ENCODE measurements around the gene AK1. TPM values are rescaled to one million over a fixed set of nuclear protein-coding genes. Genes with fewer than 3 reads are reported as not detected.

The AK1 gene
- total RNA-seq, 1 experiment from 2014 or later: 61.9 TPM

DNA sequence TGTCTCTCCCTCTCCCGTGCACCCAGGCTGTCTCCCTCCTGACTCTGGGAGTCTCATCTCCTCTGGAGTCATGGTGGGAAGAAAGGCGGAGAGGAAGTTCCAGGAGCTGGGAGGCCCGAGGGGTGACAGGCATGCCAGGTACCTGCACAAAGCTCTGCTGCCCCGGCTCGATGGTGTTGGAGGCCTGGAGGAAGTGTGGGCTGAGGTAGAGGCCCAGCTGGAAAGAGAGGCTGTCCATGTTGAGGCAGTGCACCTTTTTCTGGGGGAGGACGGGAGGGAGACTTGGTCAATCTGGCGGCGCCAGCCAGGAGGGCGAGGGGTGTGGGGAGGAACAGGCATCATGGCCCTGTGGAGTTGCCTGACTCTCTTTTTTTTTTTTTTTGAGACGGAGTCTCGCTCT, 58.9 kb downstream of the AK1 start:
- no peak for DNase-seq (ENCODE audit: low read depth)

GRCh38 chr9:127817881-127818434, 59.5 kb downstream of the AK1 start:
- no peak for DNase-seq (ENCODE audit: low read depth)

GRCh38 chr9:127816728-127817127, 60.7 kb downstream of the AK1 start:
- DNase-seq (ENCODE audit: low read depth): no peak

Other genes starting within 250 kb of the AK1 start
- gene CFAP157, start 170.7 kb downstream of the AK1 start, total RNA-seq (2014; rRNA removed; shearing (Covaris generic)): not detected in 2 replicates
- gene PTRH1, start 162.0 kb downstream of the AK1 start, total RNA-seq (2014; rRNA removed; shearing (Covaris generic)): 15.6 and 27.0 TPM in 2 replicates
- not detected in 2 replicates for gene TTC16, start 161.6 kb downstream of the AK1 start, total RNA-seq (2014; rRNA removed; shearing (Covaris generic))
- 4.8 and 6.6 TPM in 2 replicates for gene TOR2A, start 142.4 kb downstream of the AK1 start, total RNA-seq (2014; rRNA removed; shearing (Covaris generic))
- gene SH2D3C, start 99.0 kb downstream of the AK1 start, total RNA-seq (2014; rRNA removed; shearing (Covaris generic)): 0.12 and 0.29 TPM in 2 replicates
- gene CDK9, start 91.6 kb downstream of the AK1 start, total RNA-seq (2014; rRNA removed; shearing (Covaris generic)): 15.6 and 20.7 TPM in 2 replicates
- gene FPGS, start 74.8 kb downstream of the AK1 start, total RNA-seq (2014; rRNA removed; shearing (Covaris generic)): 29.7 and 38.4 TPM in 2 replicates
- gene ENG, start 23.0 kb downstream of the AK1 start, total RNA-seq (2014; rRNA removed; shearing (Covaris generic)): 32.1 and 34.8 TPM in 2 replicates
- 15.7 and 20.1 TPM in 2 replicates for gene ST6GALNAC6, start 21.9 kb upstream of the AK1 start, total RNA-seq (2014; rRNA removed; shearing (Covaris generic))
- 10.5 and 14.0 TPM in 2 replicates for gene ST6GALNAC4, start 39.4 kb upstream of the AK1 start, total RNA-seq (2014; rRNA removed; shearing (Covaris generic))
- 0.24 and 1.2 TPM in 2 replicates for gene PIP5KL1, start 53.1 kb upstream of the AK1 start, total RNA-seq (2014; rRNA removed; shearing (Covaris generic))
- 37.1 and 50.1 TPM in 2 replicates for gene DPM2, start 60.2 kb upstream of the AK1 start, total RNA-seq (2014; rRNA removed; shearing (Covaris generic))
- 2.8 and 5.4 TPM in 2 replicates for gene EEIG1, start 103.3 kb upstream of the AK1 start, total RNA-seq (2014; rRNA removed; shearing (Covaris generic))
- gene NAIF1, start 189.6 kb upstream of the AK1 start, total RNA-seq (2014; rRNA removed; shearing (Covaris generic)): 7.7 and 7.8 TPM in 2 replicates
- gene SLC25A25, start 190.6 kb upstream of the AK1 start, total RNA-seq (2014; rRNA removed; shearing (Covaris generic)): 4.6 and 8.5 TPM in 2 replicates

All from RPMI7951 (cell line).